Gastrocnemius medialis (tissue), 4 donors: ENCODE measurements around the gene GRIFIN. TPM values are rescaled to one million over a fixed set of nuclear protein-coding genes. Genes with fewer than 3 reads are reported as not detected.

Experiments used
- ATAC-seq, 2 donors: fragments of 150-250 bp; one replicate each; pipeline ENCODE4 v1.9.1; 2016
- DNase-seq, 2 donors: peaks; one replicate each; pipeline ENCODE4 v3.0.0-alpha.2; 2019
- H3K27ac ChIP-seq, 4 donors: fragments of 200-600 bp; sonication (generic); 1 replicate in 1 of 4; 2 replicates in 3 of 4; pipeline ENCODE4 v1.5.1; 2016 to 2018; ENCODE audit warnings: mild to moderate bottlenecking in 2 of 4, moderate library complexity in 1 of 4
- H3K27me3 ChIP-seq, 3 donors: fragments of 200-600 bp; sonication (generic) in 2 of 3; 1 replicate in 1 of 3; 2 replicates in 2 of 3; pipeline versions ENCODE4 v1.5.1 to v1.6.0; 2016 to 2019; ENCODE audit warnings: mild to moderate bottlenecking in 1 of 3, moderate library complexity in 1 of 3
- H3K36me3 ChIP-seq, 2 donors: fragments of 200-600 bp; sonication (generic) in 1 of 2; one replicate each; pipeline ENCODE4 v1.5.1; 2017 to 2018
- H3K4me1 ChIP-seq, 2 donors: fragments of 200-600 bp; sonication (generic) in 1 of 2; one replicate each; pipeline ENCODE4 v1.5.1; 2016 to 2017; ENCODE audit warnings: mild to moderate bottlenecking in 2 of 2
- H3K4me3 ChIP-seq, 4 donors: fragments of 200-600 bp; sonication (generic) in 3 of 4; 1 replicate in 1 of 4; 2 replicates in 3 of 4; pipeline ENCODE4 v1.5.1; 2016 to 2019; ENCODE audit warnings: mild to moderate bottlenecking in 2 of 4
- H3K9me3 ChIP-seq, 3 donors: fragments of 200-600 bp; sonication (generic) in 2 of 3; 1 replicate in 1 of 3; 2 replicates in 2 of 3; pipeline ENCODE4 v1.5.1; 2016 to 2019
- CTCF ChIP-seq, 5 experiments: fragments of 450-650 bp in 3 of 5; fragments of 200-600 bp in 2 of 5; sonication (generic) in 2 of 5; IDR thresholded peaks in 4 of 5; conservative IDR thresholded peaks in 1 of 5; 1 replicate in 4 of 5; 2 replicates in 1 of 5; pipeline ENCODE4 v1.5.1; 2016 to 2019; ENCODE audit warnings: antibody characterized with exemption in 5 of 5, mild to moderate bottlenecking in 3 of 5, moderate library complexity in 3 of 5
- POLR2A ChIP-seq, 2 donors: fragments of 450-650 bp; IDR thresholded peaks; one replicate each; pipeline ENCODE4 v1.6.1; 2017; ENCODE audit warnings: antibody characterized with exemption in 2 of 2, mild to moderate bottlenecking in 2 of 2, moderate library complexity in 2 of 2
- in situ Hi-C, 4 donors: fragments of 200-750 bp; cut with MboI; loops; one replicate each; pipeline versions ENCODE4 v1.15.0 to v1.8.0; 2017; ENCODE audit warnings: low sequenced_read_pairs in 4 of 4
- intact Hi-C: fragments of 100-400 bp; cut with DNase I; formaldehyde crosslinking; loops from one replicate; pipeline ENCODE4 v1.15.1; 2023; ENCODE audit warnings: low total_unique reads
- total RNA-seq, 4 donors: library from RNA; depleted of rRNA; stranded (reverse); fragments of >200 nt; gene quantifications; one replicate each; pipeline versions ENCODE4 v1.1.0 to v1.2.3, GENCODE V29; 2016

The GRIFIN gene
- total RNA-seq, 4 donors from 2014 or later = not detected

- intact Hi-C loops = no loop called here
- no peaks in the 10 kb centered on the region for H3K9me3 ChIP-seq
- TF ChIP-seq POLR2A (IDR thresholded peaks at IDR 0.05) (no peak), CTCF (IDR thresholded peaks at IDR 0.05 in 4 of 5, conservative IDR thresholded peaks at IDR 0.05 in 1 of 5) (no peak)
Observed at GRCh38 chr7:2497500-2498336, 21.5 kb upstream of the GRIFIN start.

GRCh38 chr7:2497065-2497464 is 20.9 kb upstream of the GRIFIN start:
- Histone ChIP-seq H3K4me3 (no peak overlapping the region), H3K27me3 (peaks cover 14 to 29% (median 25%) of the 10 kb centered on the region in 3 donors), H3K27ac (no peak overlapping the region), H3K9me3 (no peaks in the 10 kb centered on the region), H3K4me1 (peaks cover 0 to 4% of the 10 kb centered on the region in 2 donors), H3K36me3 (no peaks in the 10 kb centered on the region)
- DNase-seq (no peak), ATAC-seq (no peak)
- intact Hi-C loops (no loop called here), in situ Hi-C loops (no loop called here)
- TF ChIP-seq POLR2A (IDR thresholded peaks at IDR 0.05) = no peak
- no peak for TF ChIP-seq CTCF (IDR thresholded peaks at IDR 0.05 in 4 of 5, conservative IDR thresholded peaks at IDR 0.05 in 1 of 5)

More at GRCh38 chr7:2497500-2498336, 21.5 kb upstream of the GRIFIN start:
- H3K27ac ChIP-seq = no peak overlapping the region
- H3K36me3 ChIP-seq = no peaks in the 10 kb centered on the region
- DNase-seq (no peak), ATAC-seq (no peak)
- in situ Hi-C loops = no loop called here
- peaks cover 0 to 4% of the 10 kb centered on the region in 2 donors for H3K4me1 ChIP-seq
- no peak overlapping the region for H3K4me3 ChIP-seq
- H3K27me3 ChIP-seq = peaks cover 17 to 29% (median 25%) of the 10 kb centered on the region in 3 donors

GRCh38 chr7:2496375-2496774 is 20.2 kb upstream of the GRIFIN start:
- Histone ChIP-seq H3K36me3 (no peaks in the 10 kb centered on the region), H3K9me3 (no peaks in the 10 kb centered on the region), H3K27me3 (peaks cover 14 to 29% (median 25%) of the 10 kb centered on the region in 3 donors), H3K27ac (no peak overlapping the region), H3K4me1 (peaks cover 0 to 4% of the 10 kb centered on the region in 2 donors), H3K4me3 (no peak overlapping the region)
- no peak for ATAC-seq
- TF ChIP-seq POLR2A (IDR thresholded peaks at IDR 0.05) (no peak), CTCF (IDR thresholded peaks at IDR 0.05 in 4 of 5, conservative IDR thresholded peaks at IDR 0.05 in 1 of 5) (no peak)
- intact Hi-C loops (no loop called here), in situ Hi-C loops (no loop called here)
- DNase-seq = no peak

DNA sequence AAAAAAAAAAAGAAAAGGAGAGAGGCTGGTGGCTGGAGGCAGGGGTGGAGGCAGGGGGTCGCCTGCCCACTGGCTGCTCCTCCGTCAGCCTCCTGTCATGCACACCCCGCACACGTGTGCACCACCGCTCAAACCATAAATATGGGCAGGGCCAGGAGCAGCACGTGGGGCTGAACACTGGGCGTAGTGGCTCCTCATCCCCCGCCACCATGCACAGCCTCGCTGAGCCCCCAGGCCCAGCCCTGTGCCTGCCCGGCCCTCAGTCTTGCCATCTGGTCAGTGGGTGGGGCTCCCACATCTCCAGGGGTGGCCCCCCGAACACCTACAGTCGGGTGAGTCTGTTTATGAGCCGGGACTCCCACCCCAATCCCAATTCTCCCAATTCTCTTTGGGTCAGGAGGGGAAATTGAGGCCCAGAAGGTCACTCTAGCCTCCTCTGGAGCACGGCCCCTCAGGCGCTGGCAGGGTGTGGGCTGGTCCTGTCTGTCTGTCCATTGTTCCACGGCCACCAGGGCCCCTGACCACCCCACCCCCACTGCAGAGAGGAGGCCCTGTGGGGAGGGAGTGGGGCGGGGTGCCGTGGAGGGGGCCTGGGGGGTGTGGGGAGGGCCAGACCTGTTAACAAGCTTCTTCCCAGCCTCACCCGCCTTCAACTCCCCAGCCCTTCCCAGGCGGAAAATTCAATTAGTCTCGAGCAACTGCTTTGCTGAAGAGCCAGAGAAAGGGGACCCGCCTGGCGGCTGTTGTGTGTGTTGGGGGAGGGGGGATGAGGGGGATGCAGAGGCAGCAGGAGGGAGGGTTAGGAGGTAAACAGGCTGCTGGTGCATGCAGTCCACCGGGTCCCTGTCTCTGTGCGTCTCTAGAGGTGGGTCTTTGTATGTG is 19.5 kb upstream of the GRIFIN start:
- H3K36me3 ChIP-seq = no peaks in the 10 kb centered on the region
- no peak for DNase-seq
- H3K27ac ChIP-seq = no peak overlapping the region
- peaks cover 0 to 4% of the 10 kb centered on the region in 2 donors for H3K4me1 ChIP-seq
- H3K9me3 ChIP-seq = no peaks in the 10 kb centered on the region
- intact Hi-C loops = no loop called here
- H3K4me3 ChIP-seq = no peak overlapping the region
- ATAC-seq = no peak
- peaks cover 14 to 29% (median 25%) of the 10 kb centered on the region in 3 donors for H3K27me3 ChIP-seq
- TF ChIP-seq CTCF (IDR thresholded peaks at IDR 0.05 in 4 of 5, conservative IDR thresholded peaks at IDR 0.05 in 1 of 5) (no peak), POLR2A (IDR thresholded peaks at IDR 0.05) (no peak)
- in situ Hi-C loops = no loop called here
